B cell (primary cell): ENCODE results near the gene LSM5.

Experiments
- EZH2 ChIP-seq: IDR thresholded peaks from 2 replicates; pipeline ENCODE4 v1.6.1; 2012; ENCODE audit warnings: borderline replicate concordance, low read depth, mild to moderate bottlenecking, moderate library complexity, low read length; ENCODE audit not compliant: insufficient read depth, poor library complexity, severe bottlenecking
- TF ChIP-seq, protein P1 (sequence below): fragments of 200-600 bp; IDR thresholded peaks from one replicate; pipeline ENCODE4 v1.8.0; 2022; ENCODE audit warnings: antibody characterized with exemption, mild to moderate bottlenecking

DNA sequence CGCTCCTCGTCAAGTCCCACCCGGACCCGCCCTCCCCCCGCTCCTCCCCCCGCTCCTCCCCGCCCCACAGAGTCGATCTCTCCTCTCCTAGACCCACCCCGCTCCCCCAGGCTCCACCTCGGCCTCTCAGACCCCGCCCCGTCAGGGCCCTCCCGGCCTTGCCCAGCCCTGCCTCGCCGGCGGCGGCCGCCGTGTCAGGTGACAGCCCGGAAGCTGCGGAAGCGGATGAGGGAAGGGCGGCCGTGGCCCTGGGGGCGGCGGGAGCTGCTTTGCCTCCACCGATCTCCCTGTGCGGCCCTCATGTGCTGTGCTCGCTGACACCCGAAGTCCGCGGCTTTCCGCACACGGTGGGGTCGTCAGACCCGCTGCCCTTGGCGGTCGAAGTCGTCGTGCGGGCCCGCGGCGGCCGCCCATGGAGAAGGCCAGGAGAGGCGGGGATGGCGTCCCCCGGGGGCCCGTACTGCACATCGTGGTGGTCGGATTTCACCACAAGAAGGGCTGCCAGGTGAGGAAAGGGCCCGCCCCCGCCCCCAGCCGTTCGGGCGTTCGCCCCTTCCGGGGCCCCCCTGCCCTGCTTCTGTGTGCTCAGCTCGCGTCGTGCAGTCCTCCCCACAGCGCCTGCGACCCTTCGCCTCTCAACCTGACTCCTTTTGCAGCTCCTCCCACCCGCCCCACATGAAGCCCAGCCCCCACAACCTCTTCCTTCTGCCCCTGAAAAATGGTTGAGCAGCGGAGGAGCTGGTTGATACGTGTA, 5.3 kb upstream of the LSM5 start, which contains the start of gene AVL9:
- TF ChIP-seq, protein P1, sequence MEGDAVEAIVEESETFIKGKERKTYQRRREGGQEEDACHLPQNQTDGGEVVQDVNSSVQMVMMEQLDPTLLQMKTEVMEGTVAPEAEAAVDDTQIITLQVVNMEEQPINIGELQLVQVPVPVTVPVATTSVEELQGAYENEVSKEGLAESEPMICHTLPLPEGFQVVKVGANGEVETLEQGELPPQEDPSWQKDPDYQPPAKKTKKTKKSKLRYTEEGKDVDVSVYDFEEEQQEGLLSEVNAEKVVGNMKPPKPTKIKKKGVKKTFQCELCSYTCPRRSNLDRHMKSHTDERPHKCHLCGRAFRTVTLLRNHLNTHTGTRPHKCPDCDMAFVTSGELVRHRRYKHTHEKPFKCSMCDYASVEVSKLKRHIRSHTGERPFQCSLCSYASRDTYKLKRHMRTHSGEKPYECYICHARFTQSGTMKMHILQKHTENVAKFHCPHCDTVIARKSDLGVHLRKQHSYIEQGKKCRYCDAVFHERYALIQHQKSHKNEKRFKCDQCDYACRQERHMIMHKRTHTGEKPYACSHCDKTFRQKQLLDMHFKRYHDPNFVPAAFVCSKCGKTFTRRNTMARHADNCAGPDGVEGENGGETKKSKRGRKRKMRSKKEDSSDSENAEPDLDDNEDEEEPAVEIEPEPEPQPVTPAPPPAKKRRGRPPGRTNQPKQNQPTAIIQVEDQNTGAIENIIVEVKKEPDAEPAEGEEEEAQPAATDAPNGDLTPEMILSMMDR: no peak
- TF ChIP-seq EZH2: no peak
